HG03135 (cell line): ENCODE data around the gene CDK17.

Experiments used
- ATAC-seq: cut with Tn5 transposase; IDR thresholded peaks from one replicate; pipeline ENCODE4 v1.9.1; 2021; ENCODE audit warnings: mild to moderate bottlenecking, moderate library complexity; ENCODE audit not compliant: unreplicated experiment

Gene CDK17

DNA sequence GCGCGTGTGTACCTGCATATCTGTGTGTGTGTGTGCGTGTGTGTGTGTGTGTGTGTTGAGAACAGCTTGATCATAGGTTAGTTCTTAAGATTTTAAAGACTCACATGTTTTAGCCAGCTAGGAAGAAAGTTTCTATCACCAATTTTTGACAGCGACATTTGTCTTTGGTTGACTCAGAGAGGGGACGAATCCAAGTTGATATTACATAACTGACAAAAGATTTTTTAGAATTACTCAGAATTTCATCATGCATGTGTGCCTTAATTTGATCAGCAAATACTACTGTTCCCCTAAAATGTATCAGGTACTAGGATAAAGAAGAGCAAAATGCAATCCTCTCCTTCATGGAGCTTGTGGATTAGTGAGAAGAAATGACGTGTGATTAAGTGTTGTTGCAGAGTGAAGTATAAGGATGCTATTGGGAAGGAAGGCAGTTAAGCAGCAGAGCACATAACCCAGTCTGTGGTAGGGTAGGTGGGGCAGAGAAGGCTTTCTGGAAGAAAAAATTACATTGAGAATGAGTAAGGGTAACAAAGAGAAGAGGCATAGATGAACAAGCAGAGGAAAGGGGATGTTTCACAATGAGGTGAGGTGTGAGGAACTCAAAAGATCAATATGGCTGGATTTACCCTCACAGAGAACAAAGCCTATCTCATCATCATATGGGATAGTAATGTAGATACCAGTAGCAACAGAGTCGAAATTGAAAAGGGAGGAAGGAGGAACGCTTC lies 128.6 kb downstream of the CDK17 start:
- ATAC-seq = no peak

DNA sequence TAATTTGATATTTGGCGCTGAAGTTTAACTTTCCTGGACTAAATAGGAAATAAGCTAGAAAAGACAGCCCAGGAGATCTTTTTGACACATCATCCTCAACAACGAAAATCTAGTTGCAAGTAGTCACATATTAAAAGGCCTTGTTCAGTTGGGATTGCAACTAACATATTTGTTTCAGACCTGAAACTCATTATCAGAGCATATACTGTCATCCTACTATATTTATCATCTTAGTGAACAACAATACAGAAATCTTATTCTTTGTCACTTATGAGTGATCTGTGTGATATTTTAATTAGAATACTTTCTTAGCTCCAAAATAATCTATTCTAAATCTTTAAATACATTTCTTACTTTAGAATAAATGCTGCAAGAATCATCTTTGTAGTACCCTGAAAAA lies 134.0 kb downstream of the CDK17 start:
- no peak for ATAC-seq

GRCh38 chr12:96265836-96266235 lies 134.4 kb downstream of the CDK17 start:
- no peak for ATAC-seq

- no peak for ATAC-seq
Observed at GRCh38 chr12:96265400-96265799, 134.8 kb downstream of the CDK17 start.

DNA sequence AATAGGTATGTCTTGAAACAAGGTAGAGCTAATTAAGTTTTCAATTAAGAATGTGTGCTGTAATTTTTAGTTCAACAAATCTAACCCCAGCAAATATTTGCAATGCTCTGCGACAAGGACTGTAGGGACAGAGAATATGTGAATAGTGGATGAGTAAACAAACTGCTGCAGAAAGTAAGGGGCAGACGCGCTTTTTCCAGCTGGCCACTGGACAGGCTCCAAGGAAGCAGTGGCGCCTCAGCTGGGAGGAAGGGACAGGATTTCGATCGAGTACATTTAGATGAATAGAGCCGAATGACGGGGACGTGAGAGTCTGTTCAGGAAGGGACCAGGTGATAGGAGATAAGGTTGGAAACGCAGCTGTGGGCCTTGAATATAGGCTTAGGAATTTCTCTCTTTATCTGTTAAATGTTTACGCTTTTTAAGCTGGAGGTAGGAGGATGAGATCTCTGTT lies 136.8 kb downstream of the CDK17 start:
- ATAC-seq = no peak

DNA sequence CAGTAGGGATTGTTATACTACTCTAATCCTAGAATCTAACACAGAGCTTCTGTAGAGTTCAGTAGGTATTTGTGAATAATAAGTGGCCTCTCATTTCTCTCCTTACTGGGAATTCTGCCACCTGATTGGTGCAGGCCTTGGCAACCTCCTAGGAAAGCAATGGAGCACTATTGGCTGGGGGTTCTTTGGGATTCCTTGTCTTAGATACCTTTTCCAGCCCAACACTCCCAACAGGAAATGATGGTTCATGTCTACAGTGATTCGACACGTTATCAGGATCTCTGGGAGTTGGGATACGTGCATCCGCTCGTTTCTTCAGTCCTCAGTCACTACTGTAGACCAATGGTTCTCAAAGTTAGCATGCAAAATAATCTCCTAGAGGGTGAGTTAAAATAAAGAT lies 138.7 kb downstream of the CDK17 start:
- ATAC-seq = no peak

GRCh38 chr12:96260644-96261043 lies 139.6 kb downstream of the CDK17 start:
- ATAC-seq = no peak

- ATAC-seq = no peak
Observed at GRCh38 chr12:96260231-96260630, 140.0 kb downstream of the CDK17 start.

GRCh38 chr12:96258104-96258961 lies 141.9 kb downstream of the CDK17 start:
- no peak for ATAC-seq

- no peak for ATAC-seq
Observed at GRCh38 chr12:96257550-96258103, 142.6 kb downstream of the CDK17 start.

DNA sequence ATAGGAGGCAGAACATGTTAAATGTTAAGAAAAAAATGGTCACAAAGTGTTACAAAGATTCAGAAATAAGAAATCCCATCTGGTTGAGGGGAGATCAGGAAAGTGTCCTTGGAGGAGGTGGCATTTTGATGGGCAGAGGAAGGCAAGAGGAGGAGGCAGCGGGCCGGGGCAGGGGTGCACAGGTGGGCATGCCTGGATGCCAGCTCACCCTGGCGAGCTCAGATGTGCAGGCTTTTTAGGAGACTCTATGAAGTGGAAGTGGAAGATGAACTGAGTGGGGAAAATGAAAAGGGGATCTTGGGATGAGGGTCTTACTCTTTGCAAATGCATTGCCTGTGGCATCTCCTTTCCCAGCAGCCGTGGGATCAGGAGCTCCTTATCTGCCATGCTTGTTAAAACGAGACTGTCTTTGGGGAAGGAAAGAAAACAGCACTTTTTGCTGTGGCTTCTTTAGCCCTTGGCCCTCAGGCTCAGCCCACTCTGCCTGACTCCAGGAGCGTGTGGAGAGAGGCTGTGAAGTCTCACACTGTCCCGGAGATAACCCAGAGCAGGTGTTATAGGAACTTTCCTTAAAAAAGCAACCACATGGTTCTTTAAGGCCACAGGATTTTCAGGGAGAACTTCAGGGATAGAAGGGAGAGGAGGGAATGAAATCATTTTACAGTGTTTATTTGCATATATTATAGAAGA lies 143.4 kb downstream of the CDK17 start:
- no peak for ATAC-seq

- no peak for ATAC-seq
Observed at GRCh38 chr12:96255077-96255476, 145.2 kb downstream of the CDK17 start.

DNA sequence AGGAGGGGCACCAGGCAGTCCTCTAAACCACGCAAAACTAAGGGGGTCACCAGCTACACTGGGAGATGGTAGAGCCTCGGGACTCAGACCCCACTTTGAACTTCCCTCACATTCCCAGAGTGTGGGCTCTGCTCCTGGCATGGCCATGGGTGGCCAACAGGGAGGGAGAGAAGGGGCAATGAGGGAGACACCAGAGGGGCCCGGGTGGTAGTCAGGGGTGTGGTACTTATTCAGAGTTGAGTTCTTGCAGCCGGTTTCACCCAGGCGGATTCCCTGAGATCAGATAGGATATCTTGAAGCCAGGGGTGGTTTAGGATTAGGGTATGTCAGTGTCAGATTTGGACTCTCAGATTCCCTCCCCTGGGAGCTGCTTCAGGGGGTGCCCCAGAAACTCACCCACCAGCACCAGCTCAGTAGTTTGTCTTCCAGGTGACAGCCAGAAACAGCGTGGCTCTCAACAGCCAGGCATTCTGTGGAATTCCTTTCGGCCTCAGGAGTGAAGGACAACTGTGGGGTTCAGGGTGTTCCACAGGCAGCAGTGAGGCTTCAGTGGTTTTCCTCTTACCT lies 150.0 kb downstream of the CDK17 start:
- ATAC-seq = no peak

- no peak for ATAC-seq
Observed at GRCh38 chr12:96249196-96250118, 150.8 kb downstream of the CDK17 start.

DNA sequence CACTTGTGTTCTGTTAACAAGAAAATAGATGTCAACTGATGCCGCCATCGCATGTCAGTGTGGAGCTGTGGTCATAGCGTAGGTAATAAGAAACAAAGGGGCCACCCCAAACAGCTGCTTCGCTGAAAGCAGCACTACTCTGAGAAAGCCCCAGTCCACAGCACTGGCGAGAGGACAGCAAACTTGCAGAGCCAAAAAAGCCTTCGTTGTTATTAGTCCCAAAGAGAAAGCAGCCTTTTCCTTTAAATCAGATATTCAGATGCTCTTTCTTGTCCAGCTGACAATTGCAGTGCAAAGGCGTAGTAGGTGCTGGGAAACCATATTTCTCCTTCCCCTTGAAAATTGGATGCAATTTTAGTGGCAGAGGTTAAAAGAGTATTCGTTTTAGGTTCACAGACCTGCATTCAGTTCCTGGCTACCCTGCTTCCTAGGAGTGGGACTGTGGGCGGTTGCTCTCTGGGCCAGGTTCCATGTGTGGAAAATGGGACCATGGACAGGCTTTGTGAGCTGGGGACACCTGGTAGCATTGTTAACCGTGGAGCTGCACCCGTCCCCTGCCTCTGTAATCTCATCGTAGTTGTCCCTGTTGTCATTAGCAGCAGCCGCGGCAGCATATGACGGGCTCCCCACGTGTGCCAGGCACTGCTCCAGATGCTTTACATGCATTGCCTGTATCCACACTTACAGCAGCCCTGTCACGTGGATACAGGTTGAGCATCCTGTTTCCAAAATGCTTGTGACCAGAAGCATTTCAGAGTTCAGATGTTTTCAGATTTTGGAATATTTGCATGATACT lies 151.9 kb downstream of the CDK17 start:
- ATAC-seq = no peak

DNA sequence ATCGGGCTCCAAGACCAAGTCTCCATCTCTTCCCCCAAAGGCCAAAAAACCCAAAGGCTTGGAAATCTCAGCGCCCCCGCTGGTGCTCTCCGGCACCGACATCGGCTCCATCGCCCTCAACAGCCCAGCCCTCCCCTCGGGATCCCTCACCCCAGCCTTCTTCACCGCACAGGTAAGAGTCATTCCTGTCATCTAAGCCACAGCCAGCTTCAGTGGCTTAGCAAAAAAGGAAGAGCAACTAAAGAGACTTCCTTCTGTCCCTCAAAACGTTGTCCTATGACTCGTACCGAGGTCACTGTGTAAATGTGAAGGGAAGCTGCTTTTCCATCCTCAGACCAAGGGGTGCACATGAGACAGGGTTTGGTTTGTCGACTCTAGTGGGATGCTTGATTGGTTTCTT lies 152.7 kb downstream of the CDK17 start:
- ATAC-seq = no peak

DNA sequence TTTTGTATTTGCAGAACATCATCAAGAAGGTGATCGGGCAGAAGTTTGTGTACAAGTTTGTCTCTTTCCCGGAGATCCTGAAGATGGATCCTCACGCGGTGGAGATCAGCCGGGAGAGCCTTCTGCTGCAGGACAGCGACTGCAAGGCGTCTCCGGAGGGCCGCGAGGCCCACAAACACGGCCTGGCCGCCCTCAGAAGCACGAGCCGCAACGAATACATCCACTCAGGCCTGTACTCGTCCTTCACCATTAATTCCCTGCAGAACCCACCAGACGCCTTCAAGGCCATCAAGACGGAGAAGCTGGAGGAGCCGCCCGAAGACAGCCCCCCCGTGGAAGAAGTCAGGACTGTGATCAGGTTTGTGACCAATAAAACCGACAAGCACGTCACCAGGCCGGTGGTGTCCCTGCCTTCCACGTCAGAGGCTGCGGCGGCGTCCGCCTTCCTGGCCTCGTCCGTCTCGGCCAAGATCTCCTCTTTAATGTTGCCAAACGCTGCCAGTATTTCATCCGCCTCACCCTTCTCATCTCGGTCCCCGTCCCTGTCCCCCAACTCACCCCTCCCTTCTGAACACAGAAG lies 153.2 kb downstream of the CDK17 start:
- ATAC-seq = no peak

DNA sequence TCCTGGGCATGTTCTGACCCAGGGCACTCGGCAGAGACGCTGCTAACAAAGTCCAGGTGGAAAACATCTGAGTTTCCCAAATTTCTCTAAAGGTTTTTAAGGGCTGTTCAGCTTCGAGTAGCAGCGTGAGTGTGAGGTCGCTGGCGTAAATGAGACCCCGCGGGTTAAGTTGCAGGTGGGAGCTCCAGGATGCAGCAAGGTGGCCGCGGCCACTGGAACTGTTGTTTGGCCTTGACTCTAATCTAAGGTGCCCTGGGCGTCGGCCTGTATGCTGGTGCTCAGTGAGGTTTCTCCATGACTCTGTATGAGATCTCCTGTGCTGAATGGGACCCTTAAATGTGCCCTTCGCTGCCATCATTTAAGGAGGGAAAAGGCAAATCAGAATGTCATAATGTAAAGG lies 155.4 kb downstream of the CDK17 start:
- no peak for ATAC-seq

GRCh38 chr12:96242597-96242996 lies 157.6 kb downstream of the CDK17 start:
- no peak for ATAC-seq
